Measurements from ENCODE around the gene ALPI.
"Not testable (repeated sequence)": the region's sequence is repeated elsewhere in the genome, so short reads cannot be mapped to it uniquely, and the experiment has no call there.

ALPI gene

GRCh38 chr2:232447638-232448303 lies 8.2 kb upstream of the ALPI start:
- TF ChIP-seq, protein P1, sequence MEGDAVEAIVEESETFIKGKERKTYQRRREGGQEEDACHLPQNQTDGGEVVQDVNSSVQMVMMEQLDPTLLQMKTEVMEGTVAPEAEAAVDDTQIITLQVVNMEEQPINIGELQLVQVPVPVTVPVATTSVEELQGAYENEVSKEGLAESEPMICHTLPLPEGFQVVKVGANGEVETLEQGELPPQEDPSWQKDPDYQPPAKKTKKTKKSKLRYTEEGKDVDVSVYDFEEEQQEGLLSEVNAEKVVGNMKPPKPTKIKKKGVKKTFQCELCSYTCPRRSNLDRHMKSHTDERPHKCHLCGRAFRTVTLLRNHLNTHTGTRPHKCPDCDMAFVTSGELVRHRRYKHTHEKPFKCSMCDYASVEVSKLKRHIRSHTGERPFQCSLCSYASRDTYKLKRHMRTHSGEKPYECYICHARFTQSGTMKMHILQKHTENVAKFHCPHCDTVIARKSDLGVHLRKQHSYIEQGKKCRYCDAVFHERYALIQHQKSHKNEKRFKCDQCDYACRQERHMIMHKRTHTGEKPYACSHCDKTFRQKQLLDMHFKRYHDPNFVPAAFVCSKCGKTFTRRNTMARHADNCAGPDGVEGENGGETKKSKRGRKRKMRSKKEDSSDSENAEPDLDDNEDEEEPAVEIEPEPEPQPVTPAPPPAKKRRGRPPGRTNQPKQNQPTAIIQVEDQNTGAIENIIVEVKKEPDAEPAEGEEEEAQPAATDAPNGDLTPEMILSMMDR (conservative IDR thresholded peaks at IDR 0.05; ENCODE audit: low read depth, low read length) = no peak
- H3K4me3 ChIP-seq (ENCODE audit: low read length) = no peak overlapping the region
- peak; percentile 14 for DNase-seq (ENCODE audit: low read depth)

- no peak for DNase-seq (ENCODE audit: low read depth)
- H3K4me3 ChIP-seq (ENCODE audit: low read length) = no peak overlapping the region
- TF ChIP-seq, protein P1 (conservative IDR thresholded peaks at IDR 0.05; ENCODE audit: low read depth, low read length) = no peak
Observed at GRCh38 chr2:232448304-232448690, 7.7 kb upstream of the ALPI start.

- DNase-seq (ENCODE audit: low read depth) = no peak
- TF ChIP-seq, protein P1 (conservative IDR thresholded peaks at IDR 0.05; ENCODE audit: low read depth, low read length) = no peak
- no peak overlapping the region for H3K4me3 ChIP-seq (ENCODE audit: low read length)
Observed at GRCh38 chr2:232449964-232450363, 6.0 kb upstream of the ALPI start.

DNA sequence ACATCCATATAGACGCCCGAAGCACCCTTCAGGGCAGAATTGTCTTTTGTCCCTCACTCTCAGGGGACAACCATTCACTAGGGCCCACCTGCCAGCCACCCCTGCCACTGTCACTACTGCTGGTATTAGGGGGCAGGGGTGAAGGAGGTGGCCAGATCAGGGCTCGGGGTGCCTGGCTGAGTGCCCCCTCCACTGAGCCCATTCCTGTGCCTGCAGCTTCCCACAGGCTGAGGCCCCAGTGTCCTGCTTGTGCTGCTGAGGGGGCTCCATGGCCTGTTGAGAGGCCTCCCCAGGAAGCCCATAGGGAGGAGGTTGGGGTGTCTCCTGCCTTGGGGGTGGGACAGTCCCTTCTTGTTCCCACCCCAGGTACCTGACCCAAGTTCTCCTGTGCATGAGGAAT lies 4.3 kb upstream of the ALPI start:
- not testable (repeated sequence) for H3K4me3 ChIP-seq (ENCODE audit: low read length); DNase-seq (ENCODE audit: low read depth)

GRCh38 chr2:232454630-232455029 lies 1.3 kb upstream of the ALPI start:
- TF ChIP-seq, protein P1 (conservative IDR thresholded peaks at IDR 0.05; ENCODE audit: low read depth, low read length) = no peak
- DNase-seq (ENCODE audit: low read depth) = no peak
- no peak overlapping the region for H3K4me3 ChIP-seq (ENCODE audit: low read length)

- H3K4me3 ChIP-seq (ENCODE audit: low read length) = no peak overlapping the region
- no peak for DNase-seq (ENCODE audit: low read depth)
- TF ChIP-seq, protein P1 (conservative IDR thresholded peaks at IDR 0.05; ENCODE audit: low read depth, low read length) = no peak
Observed at GRCh38 chr2:232456296-232457120, 555 bp downstream of the ALPI start.

DNA sequence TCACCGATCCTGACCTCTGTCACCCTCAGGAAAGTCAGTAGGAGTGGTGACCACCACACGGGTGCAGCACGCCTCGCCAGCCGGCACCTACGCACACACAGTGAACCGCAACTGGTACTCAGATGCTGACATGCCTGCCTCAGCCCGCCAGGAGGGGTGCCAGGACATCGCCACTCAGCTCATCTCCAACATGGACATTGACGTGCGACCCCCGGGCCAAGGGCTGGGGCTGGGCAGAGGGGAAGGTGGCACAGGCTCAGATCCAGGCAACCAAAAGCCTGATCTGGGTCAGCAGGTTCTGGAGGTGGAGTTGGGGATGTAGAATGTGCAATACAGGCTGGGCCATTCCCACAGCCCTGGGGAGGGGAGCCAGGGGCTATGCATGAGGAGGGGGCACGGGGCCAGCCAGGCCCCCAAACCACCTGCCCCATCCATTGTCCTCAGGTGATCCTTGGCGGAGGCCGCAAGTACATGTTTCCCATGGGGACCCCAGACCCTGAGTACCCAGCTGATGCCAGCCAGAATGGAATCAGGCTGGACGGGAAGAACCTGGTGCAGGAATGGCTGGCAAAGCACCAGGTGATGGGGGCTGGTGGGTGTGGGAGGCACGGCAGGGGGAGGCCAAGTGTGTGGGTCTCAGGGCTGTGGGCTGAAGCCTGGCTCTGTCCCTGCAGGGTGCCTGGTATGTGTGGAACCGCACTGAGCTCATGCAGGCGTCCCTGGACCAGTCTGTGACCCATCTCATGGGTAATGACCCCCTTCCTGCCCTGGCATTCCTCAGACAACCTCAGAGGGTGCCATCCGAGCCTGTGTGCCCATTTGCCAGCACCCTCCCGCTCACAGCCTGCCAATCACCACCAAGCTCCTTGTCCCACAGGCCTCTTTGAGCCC lies 1.4 kb downstream of the ALPI start:
- no peak for DNase-seq (ENCODE audit: low read depth)
- no peak overlapping the region for H3K4me3 ChIP-seq (ENCODE audit: low read length)
- TF ChIP-seq, protein P1 (conservative IDR thresholded peaks at IDR 0.05; ENCODE audit: low read depth, low read length) = no peak

Data from retinal pigment epithelial cell (primary cell).